Loucy (cell line): ENCODE measurements around the gene HLA-DOB.

Experiments
- H2AFZ ChIP-seq: fragments of 200-600 bp; sonication (generic); 2 replicates; pipeline ENCODE4 v1.6.0; 2016; ENCODE audit warnings: antibody characterized with exemption, mild to moderate bottlenecking, low read length, moderate library complexity
- H3F3A ChIP-seq: fragments of 200-600 bp; 2 replicates; pipeline ENCODE4 v1.6.0; 2016; ENCODE audit warnings: antibody characterized with exemption, low read depth, mild to moderate bottlenecking
- H3K27me3 ChIP-seq: fragments of 200-600 bp; sonication (generic); 2 replicates; pipeline ENCODE4 v1.6.1; 2014; ENCODE audit warnings: low read length, mild to moderate bottlenecking; ENCODE audit not compliant: insufficient read depth, poor library complexity, severe bottlenecking
- H3K36me3 ChIP-seq: fragments of 200-600 bp; sonication (generic); 2 replicates; pipeline ENCODE4 v1.6.1; 2016; ENCODE audit warnings: low read length; ENCODE audit not compliant: insufficient read depth
- H3K4me1 ChIP-seq: fragments of 200-600 bp; sonication (generic); 2 replicates; pipeline ENCODE4 v1.5.1; 2014; ENCODE audit warnings: low read length, mild to moderate bottlenecking; ENCODE audit not compliant: insufficient read depth, poor library complexity, severe bottlenecking
- H3K4me2 ChIP-seq: fragments of 200-600 bp; sonication (generic); 2 replicates; pipeline ENCODE4 v1.6.0; 2014; ENCODE audit warnings: antibody characterized with exemption, low read length, low read depth, mild to moderate bottlenecking; ENCODE audit not compliant: poor library complexity, severe bottlenecking
- H3K4me3 ChIP-seq: fragments of 200-600 bp; sonication (generic); 2 replicates; pipeline ENCODE4 v1.5.1; 2014; ENCODE audit warnings: low read length, mild to moderate bottlenecking, mixed read lengths; ENCODE audit not compliant: poor library complexity, severe bottlenecking
- H3K79me2 ChIP-seq: fragments of 200-600 bp; sonication (generic); 2 replicates; pipeline ENCODE4 v1.6.1; 2014; ENCODE audit warnings: low read length; ENCODE audit not compliant: insufficient read depth
- H3K9ac ChIP-seq: fragments of 200-600 bp; sonication (generic); 2 replicates; pipeline ENCODE4 v1.6.0; 2014; ENCODE audit warnings: mild to moderate bottlenecking, low read depth, low read length, moderate library complexity; ENCODE audit not compliant: poor library complexity, severe bottlenecking
- H3K9me2 ChIP-seq: fragments of 200-600 bp; sonication (generic); replicated peaks from 2 replicates; pipeline ENCODE4 v1.6.1; 2016; ENCODE audit warnings: low read depth, low read length, mixed read lengths
- H3K9me3 ChIP-seq: fragments of 200-600 bp; sonication (generic); 2 replicates; pipeline ENCODE4 v1.6.1; 2014; ENCODE audit warnings: mild to moderate bottlenecking, antibody characterized with exemption, low read length, low read depth; ENCODE audit not compliant: insufficient read depth
- H4K20me1 ChIP-seq: fragments of 200-600 bp; sonication (generic); 2 replicates; pipeline ENCODE4 v1.6.0; 2014; ENCODE audit warnings: antibody characterized with exemption, low read length, mild to moderate bottlenecking; ENCODE audit not compliant: insufficient read depth, poor library complexity, severe bottlenecking
- CTCF ChIP-seq: fragments of 200-600 bp; sonication (generic); conservative IDR thresholded peaks from 2 replicates; pipeline ENCODE4 v1.5.1; 2014; ENCODE audit warnings: mild to moderate bottlenecking, antibody characterized with exemption, low read length
- EZH2phosphoT487 ChIP-seq: fragments of 200-600 bp; IDR thresholded peaks from 2 replicates; pipeline ENCODE4 v1.6.1; 2018; ENCODE audit warnings: antibody characterized with exemption, mild to moderate bottlenecking, moderate library complexity, borderline replicate concordance

Gene HLA-DOB

GRCh38 chr6:32855467-32856174, 38.8 kb upstream of the HLA-DOB start:
- Histone ChIP-seq H3K79me2 (peaks cover 92% of the 10 kb centered on the region), H3K27me3 (no peaks in the 10 kb centered on the region), H3K4me2 (peak overlapping the region; percentile 85), H3K36me3 (peaks cover 21% of the 10 kb centered on the region; the same call in 1 of the 2 replicates), H3F3A (peaks cover 5% of the 10 kb centered on the region; the same call in 1 of the 2 replicates), H3K9me3 (no peaks in the 10 kb centered on the region), H3K4me3 (peak overlapping the region; percentile 95), H3K9ac (peak overlapping the region; percentile 99), H3K9me2 (no peaks in the 10 kb centered on the region), H3K4me1 (peaks cover 67% of the 10 kb centered on the region), H2AFZ (no peak overlapping the region), H4K20me1 (peaks cover 31% of the 10 kb centered on the region)
- TF ChIP-seq CTCF (no peak), EZH2phosphoT487 (no peak)

- H3K4me1 ChIP-seq: peaks cover 65% of the 10 kb centered on the region
- H3F3A ChIP-seq: peaks cover 5% of the 10 kb centered on the region; the same call in 1 of the 2 replicates
- H3K4me3 ChIP-seq: peak overlapping the region; percentile 95
- H3K9ac ChIP-seq: peak overlapping the region; percentile 99
- H3K36me3 ChIP-seq: peaks cover 23% of the 10 kb centered on the region; the same call in 1 of the 2 replicates
- peaks cover 92% of the 10 kb centered on the region for H3K79me2 ChIP-seq
- H2AFZ ChIP-seq: 0 out of 2 replicates have a peak overlapping the region, but pooled peaks have one; percentile 3
- TF ChIP-seq CTCF (no peak), EZH2phosphoT487 (no peak)
- H4K20me1 ChIP-seq: peaks cover 38% of the 10 kb centered on the region
- H3K9me2 ChIP-seq: no peaks in the 10 kb centered on the region
- H3K27me3 ChIP-seq: no peaks in the 10 kb centered on the region
- no peaks in the 10 kb centered on the region for H3K9me3 ChIP-seq
- peak overlapping the region; percentile 85 for H3K4me2 ChIP-seq
Observed at GRCh38 chr6:32854376-32855178, 37.8 kb upstream of the HLA-DOB start.

- peaks cover 38% of the 10 kb centered on the region for H4K20me1 ChIP-seq
- H3K9ac ChIP-seq: peak within 1 kb of the TSS; percentile 99
- no peak for TF ChIP-seq EZH2phosphoT487
- peak; percentile 66 for TF ChIP-seq CTCF
- H2AFZ ChIP-seq: peak within 1 kb of the TSS; percentile 44
- peaks cover 90% of the 10 kb centered on the region for H3K79me2 ChIP-seq
- H3F3A ChIP-seq: peaks cover 5% of the 10 kb centered on the region; the same call in 1 of the 2 replicates
- no peaks in the 10 kb centered on the region for H3K9me2 ChIP-seq
- H3K27me3 ChIP-seq: no peaks in the 10 kb centered on the region
- H3K36me3 ChIP-seq: peaks cover 16% of the 10 kb centered on the region; the same call in 1 of the 2 replicates
- peaks cover 62% of the 10 kb centered on the region for H3K4me1 ChIP-seq
- peak within 1 kb of the TSS; percentile 98 for H3K4me2 ChIP-seq
- peak within 1 kb of the TSS; percentile 95 for H3K4me3 ChIP-seq
- no peaks in the 10 kb centered on the region for H3K9me3 ChIP-seq
Observed at GRCh38 chr6:32853541-32854375, 37.0 kb upstream of the HLA-DOB start, which contains the start of the genes PSMB9 and TAP1. Gene PSMB9, plus strand, starts transcription at chr6:32854192. Its CDS starts 38 bp downstream, at chr6:32854230. Gene TAP1, minus strand, starts transcription at chr6:32853704. Its CDS starts 68 bp downstream, at chr6:32853636.
